ENCODE results near the gene SH3BP5. TPM values are rescaled to one million over a fixed set of nuclear protein-coding genes. Genes with fewer than 3 reads are reported as not detected.

SH3BP5 gene
- total RNA-seq, 1 donor = 9.1 TPM

GRCh38 chr3:15347063-15347736, 14.8 kb upstream of the SH3BP5 start:
- DNase-seq (ENCODE audit: low read depth) = no peak
- no peak overlapping the region for H3K4me3 ChIP-seq (ENCODE audit: low read depth, low read length)
- TF ChIP-seq CTCF (IDR thresholded peaks at IDR 0.05; ENCODE audit: insufficient read depth, low read depth, low read length) = no peak

GRCh38 chr3:15346516-15346915, 14.1 kb upstream of the SH3BP5 start:
- no peak for TF ChIP-seq CTCF (IDR thresholded peaks at IDR 0.05; ENCODE audit: insufficient read depth, low read depth, low read length)
- H3K4me3 ChIP-seq (ENCODE audit: low read depth, low read length) = no peak overlapping the region
- no peak for DNase-seq (ENCODE audit: low read depth)

GRCh38 chr3:15345608-15346137, 13.3 kb upstream of the SH3BP5 start:
- no peak for TF ChIP-seq CTCF (IDR thresholded peaks at IDR 0.05; ENCODE audit: insufficient read depth, low read depth, low read length)
- no peak for DNase-seq (ENCODE audit: low read depth)

GRCh38 chr3:15345066-15345607, 12.8 kb upstream of the SH3BP5 start:
- TF ChIP-seq CTCF (IDR thresholded peaks at IDR 0.05; ENCODE audit: insufficient read depth, low read depth, low read length) = no peak
- H3K4me3 ChIP-seq (ENCODE audit: low read depth, low read length) = no peak overlapping the region
- no peak for DNase-seq (ENCODE audit: low read depth)

More at GRCh38 chr3:15345608-15346137, 13.3 kb upstream of the SH3BP5 start:
- no peak overlapping the region for H3K4me3 ChIP-seq (ENCODE audit: low read depth, low read length)

GRCh38 chr3:15342945-15343344, 10.6 kb upstream of the SH3BP5 start:
- DNase-seq (ENCODE audit: low read depth) = no peak
- no peak overlapping the region for H3K4me3 ChIP-seq (ENCODE audit: low read depth, low read length)
- TF ChIP-seq CTCF (IDR thresholded peaks at IDR 0.05; ENCODE audit: insufficient read depth, low read depth, low read length) = no peak

GRCh38 chr3:15342246-15342645, 9.9 kb upstream of the SH3BP5 start:
- H3K4me3 ChIP-seq (ENCODE audit: low read depth, low read length) = no peak overlapping the region
- TF ChIP-seq CTCF (IDR thresholded peaks at IDR 0.05; ENCODE audit: insufficient read depth, low read depth, low read length) = no peak
- DNase-seq (ENCODE audit: low read depth) = no peak

Measured in fibroblast of villous mesenchyme (primary cell).